PC-9 (cell line): ENCODE results near the gene WDR18. TPM values are rescaled to one million over a fixed set of nuclear protein-coding genes. Genes with fewer than 3 reads are reported as not detected.
"Not testable (repeated sequence)": the region's sequence is repeated elsewhere in the genome, so short reads cannot be mapped to it uniquely, and the experiment has no call there.

Experiments used
- BruUV-seq: library from RNA; stranded (reverse); fragments of 400-500 nt; replicated peaks from 2 replicates; lab custom pipeline; 2021; lab: Mats Ljungman, UMichigan
- CTCF ChIA-PET: fragments of 300-600 bp; sonication (Branson Sonifier 250); formaldehyde crosslinking; loops from one replicate; lab custom pipeline; 2022; ENCODE audit warnings: antibody characterized with exemption; lab: Charles Lee
- POLR2A ChIA-PET: fragments of 300-600 bp; sonication (Branson Sonifier 250); formaldehyde crosslinking; loops from one replicate; lab custom pipeline; 2022; ENCODE audit warnings: antibody characterized with exemption; ENCODE audit not compliant: unreplicated experiment; lab: Charles Lee
- DNase-seq, 2 experiments: peaks; one replicate each; pipeline versions ENCODE4 v3.0.0 to v3.0.0-alpha.2; 2015 to 2022; ENCODE audit warnings: mixed read lengths in 1 of 2
- H2AFZ ChIP-seq: fragments of 200-600 bp; sonication (generic); 2 replicates; pipeline ENCODE4 v1.8.1; 2017; ENCODE audit warnings: antibody characterized with exemption
- H3F3A ChIP-seq: fragments of 200-600 bp; sonication (generic); 2 replicates; pipeline ENCODE4 v1.8.1; 2017; ENCODE audit warnings: antibody characterized with exemption, mild to moderate bottlenecking, low read depth; ENCODE audit not compliant: insufficient read depth
- H3K27ac ChIP-seq: fragments of 200-600 bp; sonication (generic); 2 replicates; pipeline ENCODE4 v1.6.1; 2016; ENCODE audit warnings: mixed run types
- H3K27me3 ChIP-seq: fragments of 200-600 bp; sonication (generic); 2 replicates; pipeline ENCODE4 v1.6.1; 2016; ENCODE audit warnings: low read depth, mixed run types; ENCODE audit not compliant: insufficient read depth
- H3K36me3 ChIP-seq: fragments of 200-600 bp; sonication (generic); 2 replicates; pipeline ENCODE4 v1.6.1; 2016; ENCODE audit warnings: low read depth, mixed run types
- H3K4me1 ChIP-seq: fragments of 200-600 bp; sonication (generic); replicated peaks from 2 replicates; pipeline ENCODE4 v1.6.1; 2016; ENCODE audit warnings: mixed run types; ENCODE audit not compliant: insufficient read depth
- H3K4me2 ChIP-seq: fragments of 200-600 bp; sonication (generic); 2 replicates; pipeline ENCODE4 v1.6.1; 2017; ENCODE audit warnings: mixed run types
- H3K4me3 ChIP-seq: fragments of 200-600 bp; sonication (generic); 2 replicates; pipeline ENCODE4 v1.6.1; 2016; ENCODE audit warnings: mixed run types
- H3K79me2 ChIP-seq: fragments of 200-600 bp; sonication (generic); 2 replicates; pipeline ENCODE4 v1.6.1; 2017; ENCODE audit warnings: low read depth, mixed run types
- H3K9me2 ChIP-seq: fragments of 200-600 bp; sonication (generic); 2 replicates; pipeline ENCODE4 v1.8.1; 2017; ENCODE audit warnings: mild to moderate bottlenecking; ENCODE audit not compliant: insufficient read depth
- H3K9me3 ChIP-seq: fragments of 200-600 bp; sonication (generic); 2 replicates; pipeline ENCODE4 v1.8.1; 2016; ENCODE audit warnings: low read depth; ENCODE audit not compliant: insufficient read depth
- H4K20me1 ChIP-seq: fragments of 200-600 bp; sonication (generic); 2 replicates; pipeline ENCODE4 v1.8.1; 2017; ENCODE audit not compliant: insufficient read depth
- EZH2 ChIP-seq: fragments of 200-600 bp; sonication (generic); IDR thresholded peaks from 2 replicates; pipeline ENCODE4 v1.8.0; 2017; ENCODE audit warnings: antibody characterized with exemption, low read depth
- intact Hi-C: fragments of 100-400 bp; cut with micrococcal nuclease; formaldehyde crosslinking; loops from one replicate; pipeline ENCODE4 v1.10.0; 2022; ENCODE audit not compliant: unreplicated experiment
- total RNA-seq: library from RNA; stranded (reverse); gene quantifications from 2 replicates; pipeline ENCODE4 v1.2.3, GENCODE V29; 2021
- TF ChIP-seq, protein P1 (sequence below): fragments of 200-600 bp; sonication (generic); conservative IDR thresholded peaks from 2 replicates; pipeline ENCODE4 v1.6.1; 2017; ENCODE audit warnings: mixed run types, antibody characterized with exemption, mild to moderate bottlenecking, moderate library complexity

WDR18 gene
- total RNA-seq, 1 experiment from 2014 or later = 61.5 TPM

GRCh38 chr19:1019616-1019961, 35.4 kb downstream of the WDR18 start:
- H3K36me3 ChIP-seq = no peaks in the 10 kb centered on the region
- H3K4me2 ChIP-seq = peak overlapping the region; percentile 95
- DNase-seq = no peak
- peak overlapping the region; percentile 86 for H3K4me3 ChIP-seq
- H3K27me3 ChIP-seq = no peaks in the 10 kb centered on the region
- TF ChIP-seq EZH2 = no peak
- TF ChIP-seq, protein P1, sequence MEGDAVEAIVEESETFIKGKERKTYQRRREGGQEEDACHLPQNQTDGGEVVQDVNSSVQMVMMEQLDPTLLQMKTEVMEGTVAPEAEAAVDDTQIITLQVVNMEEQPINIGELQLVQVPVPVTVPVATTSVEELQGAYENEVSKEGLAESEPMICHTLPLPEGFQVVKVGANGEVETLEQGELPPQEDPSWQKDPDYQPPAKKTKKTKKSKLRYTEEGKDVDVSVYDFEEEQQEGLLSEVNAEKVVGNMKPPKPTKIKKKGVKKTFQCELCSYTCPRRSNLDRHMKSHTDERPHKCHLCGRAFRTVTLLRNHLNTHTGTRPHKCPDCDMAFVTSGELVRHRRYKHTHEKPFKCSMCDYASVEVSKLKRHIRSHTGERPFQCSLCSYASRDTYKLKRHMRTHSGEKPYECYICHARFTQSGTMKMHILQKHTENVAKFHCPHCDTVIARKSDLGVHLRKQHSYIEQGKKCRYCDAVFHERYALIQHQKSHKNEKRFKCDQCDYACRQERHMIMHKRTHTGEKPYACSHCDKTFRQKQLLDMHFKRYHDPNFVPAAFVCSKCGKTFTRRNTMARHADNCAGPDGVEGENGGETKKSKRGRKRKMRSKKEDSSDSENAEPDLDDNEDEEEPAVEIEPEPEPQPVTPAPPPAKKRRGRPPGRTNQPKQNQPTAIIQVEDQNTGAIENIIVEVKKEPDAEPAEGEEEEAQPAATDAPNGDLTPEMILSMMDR = no peak
- CTCF ChIA-PET = interaction anchor here (0.5 kb wide), 1 partner anchor 18 kb away, joined by 3 read pairs; no protein-coding TSS in a partner anchor
- H3K9me2 ChIP-seq = no peaks in the 10 kb centered on the region
- H3K9me3 ChIP-seq = no peaks in the 10 kb centered on the region
- no TSS peak for BruUV-seq
- POLR2A ChIA-PET = no interaction called here
- H3K79me2 ChIP-seq = peaks cover 63% of the 10 kb centered on the region
- peaks cover 54% of the 10 kb centered on the region for H4K20me1 ChIP-seq
- no peak overlapping the region for H2AFZ ChIP-seq
- H3F3A ChIP-seq = peaks cover 34% of the 10 kb centered on the region
- no peak overlapping the region for H3K27ac ChIP-seq
- intact Hi-C loops = no loop called here
- H3K4me1 ChIP-seq = peaks cover 37% of the 10 kb centered on the region

DNA sequence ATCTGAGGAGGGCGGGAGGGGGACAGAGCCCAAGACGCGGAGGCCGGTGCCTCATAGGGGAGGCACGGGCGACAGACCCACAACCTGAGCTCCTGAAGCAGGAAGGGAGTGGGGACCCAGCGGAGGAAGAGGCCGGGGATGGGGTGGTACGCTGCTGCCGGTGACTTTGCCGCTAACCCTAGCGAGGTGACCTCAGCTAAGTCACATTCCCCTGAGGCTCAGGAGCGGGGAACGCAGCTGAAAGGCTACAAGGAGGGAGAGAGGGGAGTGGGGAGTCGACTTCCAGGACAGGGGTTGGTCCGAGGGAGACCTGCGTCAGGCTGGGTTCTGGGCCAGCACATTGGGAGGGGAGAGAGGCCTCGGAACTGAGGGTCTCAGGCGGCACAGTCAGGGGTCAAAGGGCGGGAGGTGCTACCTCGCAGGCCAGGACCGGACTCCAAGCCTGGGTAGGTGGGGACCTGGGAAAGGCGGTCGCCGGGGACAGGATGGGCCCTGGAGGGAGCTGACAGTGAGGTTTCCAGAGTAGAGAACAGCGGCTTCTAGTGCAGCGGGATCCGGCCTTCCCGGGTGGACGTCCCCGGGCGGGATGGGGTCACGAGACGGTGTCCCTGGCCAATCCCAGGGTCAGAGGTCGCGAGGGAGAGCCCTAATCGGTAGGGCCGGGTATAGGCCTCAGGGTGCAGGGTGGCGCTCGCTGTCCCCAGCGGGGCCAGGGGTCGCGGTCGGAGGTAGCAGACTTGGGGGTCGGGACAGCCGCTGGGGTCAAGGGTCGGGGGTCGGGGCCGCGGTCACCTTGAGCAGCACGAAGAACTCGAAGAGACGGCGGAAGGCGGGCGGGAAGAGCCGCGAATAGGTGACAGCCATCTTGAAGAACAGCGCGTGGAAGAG, 36.1 kb downstream of the WDR18 start:
- Histone ChIP-seq H3K36me3 (no peaks in the 10 kb centered on the region), H3K4me2 (peak overlapping the region; percentile 95), H2AFZ (no peak overlapping the region; the same call in 1 of the 2 replicates), H3K27me3 (no peaks in the 10 kb centered on the region), H3K27ac (peak overlapping the region; percentile 77; the same call in 1 of the 2 replicates), H3K4me1 (peaks cover 37% of the 10 kb centered on the region), H3F3A (peaks cover 34% of the 10 kb centered on the region), H3K9me2 (no peaks in the 10 kb centered on the region), H3K4me3 (peak overlapping the region; percentile 86), H3K9me3 (no peaks in the 10 kb centered on the region), H3K79me2 (peaks cover 56% of the 10 kb centered on the region), H4K20me1 (peaks cover 47% of the 10 kb centered on the region)
- ChIA-PET POLR2A (no interaction called here), CTCF (interaction anchor here (0.5 kb wide), 1 partner anchor 18 kb away, joined by 3 read pairs; no protein-coding TSS in a partner anchor)
- TSS peak; percentile 48 for BruUV-seq
- intact Hi-C loops = no loop called here
- no peak for TF ChIP-seq EZH2
- TF ChIP-seq, protein P1 = no peak
- DNase-seq = no peak

GRCh38 chr19:1020868-1021425, 36.8 kb downstream of the WDR18 start, which contains the start of gene TMEM259:
TSS of gene TMEM259 (minus strand) at chr19:1021123. CDS start at chr19:1020996, 127 bp downstream.
- ChIA-PET CTCF (no interaction called here), POLR2A (interaction anchor here (0.7 kb wide), 1 partner anchor 9 kb away, joined by 6 read pairs; no protein-coding TSS in a partner anchor)
- H3K4me3 ChIP-seq = peak within 1 kb of the TSS; percentile 86
- H3K4me2 ChIP-seq = peak within 1 kb of the TSS; percentile 95
- peaks cover 40% of the 10 kb centered on the region for H4K20me1 ChIP-seq
- no peak for TF ChIP-seq EZH2
- TF ChIP-seq, protein P1 = no peak
- peaks cover 38% of the 10 kb centered on the region for H3F3A ChIP-seq
- intact Hi-C loops = loop anchor here (1.0 kb wide), 1 partner anchor 145 kb away; no protein-coding TSS in a partner anchor
- no TSS peak for BruUV-seq
- H2AFZ ChIP-seq = no peak within 1 kb of the TSS; the same call in 1 of the 2 replicates
- H3K4me1 ChIP-seq = peaks cover 37% of the 10 kb centered on the region
- H3K9me2 ChIP-seq = no peaks in the 10 kb centered on the region
- peak within 1 kb of the TSS; percentile 77 for H3K27ac ChIP-seq
- H3K27me3 ChIP-seq = no peaks in the 10 kb centered on the region
- peaks cover 49% of the 10 kb centered on the region for H3K79me2 ChIP-seq
- DNase-seq = peak; percentile 82 to 97
- no peaks in the 10 kb centered on the region for H3K36me3 ChIP-seq
- no peaks in the 10 kb centered on the region for H3K9me3 ChIP-seq

DNA sequence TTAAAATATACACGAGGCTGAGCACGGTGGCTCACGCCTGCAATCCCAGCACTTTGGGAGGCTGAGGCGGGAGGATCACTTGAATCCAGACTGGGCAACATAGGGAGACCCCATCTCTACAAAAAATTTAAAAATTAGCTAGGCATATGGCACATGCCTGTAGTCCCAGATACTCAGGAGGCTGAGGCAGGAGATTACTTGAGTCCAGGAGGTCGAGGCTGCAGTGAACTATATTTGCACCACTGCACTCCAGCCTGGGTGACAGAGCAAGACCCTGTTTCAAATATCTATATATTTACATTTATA, 39.7 kb downstream of the WDR18 start:
- not testable (repeated sequence) for H3K4me2 ChIP-seq

More for the DNA sequence above, 39.7 kb downstream of the WDR18 start:
- Histone ChIP-seq H3F3A (peaks cover 40% of the 10 kb centered on the region), H3K4me1 (peaks cover 19% of the 10 kb centered on the region), H3K79me2 (peaks cover 36% of the 10 kb centered on the region), H4K20me1 (peaks cover 16% of the 10 kb centered on the region)
- H2AFZ ChIP-seq, BruUV-seq, H3K27me3 ChIP-seq, intact Hi-C loops, H3K9me3 ChIP-seq, H3K4me3 ChIP-seq, H3K9me2 ChIP-seq, DNase-seq, H3K36me3 ChIP-seq, POLR2A ChIA-PET, H3K27ac ChIP-seq: not testable (repeated sequence)
- CTCF ChIA-PET = interaction anchor here (0.7 kb wide), 1 partner anchor 230 kb away, joined by 4 read pairs; no protein-coding TSS in a partner anchor
